H1 (cell line): ENCODE measurements around the gene ELOVL5. TPM values are rescaled to one million over a fixed set of nuclear protein-coding genes. Genes with fewer than 3 reads are reported as not detected.

ENCODE experiments used
- BACH1 ChIP-seq: IDR thresholded peaks from 2 replicates; pipeline ENCODE4 v1.6.1; 2012; ENCODE audit warnings: low read length, improper control_type of control experiment
- CBX5 ChIP-seq: fragments of 300-800, 300-1000 bp; sonication (generic); IDR thresholded peaks from 2 replicates; pipeline ENCODE4 v1.7.1; 2016; ENCODE audit warnings: antibody characterized with exemption, low read length, low read depth
- E2F6 ChIP-seq: IDR thresholded peaks from 2 replicates; pipeline ENCODE4 v1.6.1; 2012; ENCODE audit warnings: inconsistent platforms
- FOSL1 ChIP-seq: IDR thresholded peaks from 2 replicates; pipeline ENCODE4 v1.6.1; 2011; ENCODE audit warnings: mild to moderate bottlenecking, low read depth, low read length, moderate library complexity; ENCODE audit not compliant: insufficient read depth
- JUND ChIP-seq: IDR thresholded peaks from 2 replicates; pipeline ENCODE4 v1.6.1; 2011; ENCODE audit warnings: mild to moderate bottlenecking, improper control_type of control experiment, low read length
- KDM1A ChIP-seq: fragments of 200-600, 300-600 bp; sonication (generic); IDR thresholded peaks from 2 replicates; pipeline ENCODE4 v1.7.1; 2016; ENCODE audit warnings: mild to moderate bottlenecking, low read length, borderline replicate concordance
- POLR2A ChIP-seq, 2 experiments: IDR thresholded peaks; 1 replicate in 1 of 2; 2 replicates in 1 of 2; pipeline ENCODE4 v1.6.1; 2011; ENCODE audit warnings: low read depth in 2 of 2, low read length in 2 of 2, mild to moderate bottlenecking in 2 of 2; ENCODE audit errors: control extremely low read depth in 1 of 2
- RBBP5 ChIP-seq: IDR thresholded peaks from 2 replicates; pipeline ENCODE4 v1.7.1; 2012; ENCODE audit warnings: low read depth, mild to moderate bottlenecking, inconsistent platforms, low read length, moderate library complexity, borderline replicate concordance
- polyA plus RNA-seq, 7 experiments: library from polyadenylated mRNA; depleted of rRNA in 3 of 7; stranded (reverse) in 5 of 7; unstranded in 2 of 7; fragments of >200 nt in 5 of 7; fragments of 200-250 nt in 2 of 7; gene quantifications; 1 replicate in 5 of 7; 2 replicates in 1 of 7; 4 replicates in 1 of 7; pipeline versions ENCODE4 v1.2.1 to v1.2.3, GENCODE V29; 2011 to 2013; ENCODE audit warnings: missing spikeins in 2 of 7, mixed read lengths in 2 of 7
- total RNA-seq: library from RNA; stranded (reverse); fragmentation: NEBNext Ultra II Directional; extraction: Animal tissue kit (Norgen Biotek cat#: 25700); gene quantifications from 2 replicates; pipeline ENCODE4 v1.2.1, GENCODE V29; 2021
- TF ChIP-seq, protein P1 (sequence below): IDR thresholded peaks from 2 replicates; pipeline ENCODE4 v1.6.1; 2012; ENCODE audit warnings: low read length, inconsistent platforms

Gene ELOVL5
- total and polyA plus RNA-seq, 2 of the 8 experiments (the other 6 are each of a cell fraction or from before 2014, with no cell fraction given) = 113 to 156 TPM

DNA sequence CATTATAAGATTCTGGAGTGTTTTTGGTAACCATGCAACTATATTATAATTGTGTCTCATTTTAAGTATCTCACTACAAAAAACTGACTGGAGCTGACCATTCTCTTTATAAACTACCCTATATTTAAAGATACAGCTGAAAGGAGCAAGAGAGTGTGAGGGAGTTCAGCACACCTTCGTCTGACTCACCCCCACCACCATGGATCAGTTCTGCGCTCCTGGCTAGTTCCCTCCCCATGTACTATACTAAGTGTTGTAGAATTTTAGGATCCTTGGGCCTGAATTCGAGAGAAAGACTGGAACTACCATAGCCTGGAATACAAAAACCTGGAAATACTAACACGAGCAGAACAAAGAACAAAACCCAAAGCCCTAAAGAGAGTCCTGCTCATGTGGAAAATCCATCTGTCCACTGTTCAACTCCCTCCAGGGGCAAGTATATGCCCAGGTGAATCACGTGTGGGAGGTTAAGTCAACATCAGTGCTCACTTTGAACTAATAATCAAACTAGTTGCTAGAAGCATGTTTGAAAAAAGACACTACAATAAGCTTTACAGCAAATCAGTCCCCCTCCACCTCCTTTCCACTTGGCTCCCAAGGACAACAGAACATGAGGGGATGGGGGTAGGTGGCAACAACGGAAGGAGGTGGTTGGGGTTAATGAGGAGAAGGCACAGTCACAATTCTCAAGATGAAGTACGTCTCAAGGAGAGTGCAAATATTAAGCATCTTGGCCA, 46.8 kb downstream of the ELOVL5 start (continued):
- TF ChIP-seq, protein P1, sequence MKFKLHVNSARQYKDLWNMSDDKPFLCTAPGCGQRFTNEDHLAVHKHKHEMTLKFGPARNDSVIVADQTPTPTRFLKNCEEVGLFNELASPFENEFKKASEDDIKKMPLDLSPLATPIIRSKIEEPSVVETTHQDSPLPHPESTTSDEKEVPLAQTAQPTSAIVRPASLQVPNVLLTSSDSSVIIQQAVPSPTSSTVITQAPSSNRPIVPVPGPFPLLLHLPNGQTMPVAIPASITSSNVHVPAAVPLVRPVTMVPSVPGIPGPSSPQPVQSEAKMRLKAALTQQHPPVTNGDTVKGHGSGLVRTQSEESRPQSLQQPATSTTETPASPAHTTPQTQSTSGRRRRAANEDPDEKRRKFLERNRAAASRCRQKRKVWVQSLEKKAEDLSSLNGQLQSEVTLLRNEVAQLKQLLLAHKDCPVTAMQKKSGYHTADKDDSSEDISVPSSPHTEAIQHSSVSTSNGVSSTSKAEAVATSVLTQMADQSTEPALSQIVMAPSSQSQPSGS = no peak
- TF ChIP-seq RBBP5 (no peak), CBX5 (no peak), POLR2A (IDR thresholded peaks at IDR 0.05; ENCODE audit: control extremely low read depth in 1 of 2, low read depth in 2 of 2, low read length in 2 of 2) (no peak), BACH1 (no peak), FOSL1 (no peak), E2F6 (no peak), KDM1A (no peak), JUND (no peak)
